ENCODE data around the gene CCDC137.

DNA sequence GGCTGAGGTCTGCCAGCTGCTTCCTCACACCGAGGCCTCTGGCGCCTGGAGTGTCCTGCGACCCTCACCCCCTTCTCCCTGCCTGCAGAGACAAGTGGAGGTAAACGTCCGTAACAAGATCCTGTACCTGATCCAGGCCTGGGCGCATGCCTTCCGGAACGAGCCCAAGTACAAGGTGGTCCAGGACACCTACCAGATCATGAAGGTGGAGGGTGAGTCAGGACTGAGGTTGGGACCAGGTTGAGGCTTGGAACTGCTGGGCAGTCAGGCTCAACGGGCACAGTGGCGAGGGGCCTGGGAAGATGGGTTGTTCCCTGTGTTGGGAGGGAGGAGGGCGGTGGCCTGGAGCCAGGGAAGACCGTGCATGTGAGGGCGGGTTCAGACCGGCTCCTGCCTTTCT, 22.1 kb downstream of the CCDC137 start:
- TF ChIP-seq MXI1 (IDR thresholded peaks at IDR 0.05; ENCODE audit: low read depth, low read length) (no peak), FOXM1 (IDR thresholded peaks at IDR 0.05; ENCODE audit: low read depth) (no peak), RCOR1 (IDR thresholded peaks at IDR 0.05; ENCODE audit: low read length) (no peak), JUND (IDR thresholded peaks at IDR 0.05) (no peak)
- TF ChIP-seq, protein P1, sequence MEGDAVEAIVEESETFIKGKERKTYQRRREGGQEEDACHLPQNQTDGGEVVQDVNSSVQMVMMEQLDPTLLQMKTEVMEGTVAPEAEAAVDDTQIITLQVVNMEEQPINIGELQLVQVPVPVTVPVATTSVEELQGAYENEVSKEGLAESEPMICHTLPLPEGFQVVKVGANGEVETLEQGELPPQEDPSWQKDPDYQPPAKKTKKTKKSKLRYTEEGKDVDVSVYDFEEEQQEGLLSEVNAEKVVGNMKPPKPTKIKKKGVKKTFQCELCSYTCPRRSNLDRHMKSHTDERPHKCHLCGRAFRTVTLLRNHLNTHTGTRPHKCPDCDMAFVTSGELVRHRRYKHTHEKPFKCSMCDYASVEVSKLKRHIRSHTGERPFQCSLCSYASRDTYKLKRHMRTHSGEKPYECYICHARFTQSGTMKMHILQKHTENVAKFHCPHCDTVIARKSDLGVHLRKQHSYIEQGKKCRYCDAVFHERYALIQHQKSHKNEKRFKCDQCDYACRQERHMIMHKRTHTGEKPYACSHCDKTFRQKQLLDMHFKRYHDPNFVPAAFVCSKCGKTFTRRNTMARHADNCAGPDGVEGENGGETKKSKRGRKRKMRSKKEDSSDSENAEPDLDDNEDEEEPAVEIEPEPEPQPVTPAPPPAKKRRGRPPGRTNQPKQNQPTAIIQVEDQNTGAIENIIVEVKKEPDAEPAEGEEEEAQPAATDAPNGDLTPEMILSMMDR (IDR thresholded peaks at IDR 0.05): no peak
